NCI-H2196 (cell line): ENCODE results near the gene RAD51B.
A peak's percentile ranks its signal among the peaks of the same experiment; 100 is the strongest.
"Not testable (repeated sequence)": the region's sequence is repeated elsewhere in the genome, so short reads cannot be mapped to it uniquely, and the experiment has no call there.

Experiments
- DNase-seq: peaks from one replicate; lab custom pipeline; 2025; ENCODE audit not compliant: unreplicated experiment; lab: John Stamatoyannopoulos, UW

RAD51B gene

GRCh38 chr14:68245146-68246073 is 425.8 kb downstream of the RAD51B start:
- peak; percentile 55 for DNase-seq

- DNase-seq = no peak
Observed at GRCh38 chr14:68246074-68246785, 426.7 kb downstream of the RAD51B start.

- DNase-seq = no peak
Observed at GRCh38 chr14:68246786-68247105, 427.2 kb downstream of the RAD51B start.

- DNase-seq = no peak
Observed at GRCh38 chr14:68247274-68247673, 427.7 kb downstream of the RAD51B start.

- no peak for DNase-seq
Observed at GRCh38 chr14:68247676-68248268, 428.2 kb downstream of the RAD51B start.

- peak; percentile 53 for DNase-seq
Observed at GRCh38 chr14:68248481-68249255, 429.1 kb downstream of the RAD51B start.

- peak; percentile 31 for DNase-seq
Observed at GRCh38 chr14:68249661-68250451, 430.3 kb downstream of the RAD51B start.

- no peak for DNase-seq
Observed at GRCh38 chr14:68250927-68251768, 431.6 kb downstream of the RAD51B start.

- no peak for DNase-seq
Observed at GRCh38 chr14:68251769-68252100, 432.2 kb downstream of the RAD51B start.

- DNase-seq = no peak
Observed at GRCh38 chr14:68253160-68253780, 433.7 kb downstream of the RAD51B start.

- DNase-seq = no peak
Observed at GRCh38 chr14:68253878-68254528, 434.4 kb downstream of the RAD51B start.

GRCh38 chr14:68254669-68255527 is 435.3 kb downstream of the RAD51B start:
- DNase-seq = no peak

GRCh38 chr14:68255693-68256178 is 436.2 kb downstream of the RAD51B start:
- DNase-seq = no peak

GRCh38 chr14:68257969-68258368 is 438.4 kb downstream of the RAD51B start:
- no peak for DNase-seq

GRCh38 chr14:68258995-68259394 is 439.4 kb downstream of the RAD51B start:
- DNase-seq = not testable (repeated sequence)

GRCh38 chr14:68260121-68260520 is 440.5 kb downstream of the RAD51B start:
- no peak for DNase-seq

GRCh38 chr14:68261092-68261842 is 441.7 kb downstream of the RAD51B start:
- DNase-seq = no peak
